ENCODE data around the gene EPHB1. TPM values are rescaled to one million over a fixed set of nuclear protein-coding genes. Genes with fewer than 3 reads are reported as not detected.
"Not testable (repeated sequence)": the region's sequence is repeated elsewhere in the genome, so short reads cannot be mapped to it uniquely, and the experiment has no call there.

The EPHB1 gene
- total RNA-seq, 1 experiment from 2014 or later = 2.8 TPM

DNA sequence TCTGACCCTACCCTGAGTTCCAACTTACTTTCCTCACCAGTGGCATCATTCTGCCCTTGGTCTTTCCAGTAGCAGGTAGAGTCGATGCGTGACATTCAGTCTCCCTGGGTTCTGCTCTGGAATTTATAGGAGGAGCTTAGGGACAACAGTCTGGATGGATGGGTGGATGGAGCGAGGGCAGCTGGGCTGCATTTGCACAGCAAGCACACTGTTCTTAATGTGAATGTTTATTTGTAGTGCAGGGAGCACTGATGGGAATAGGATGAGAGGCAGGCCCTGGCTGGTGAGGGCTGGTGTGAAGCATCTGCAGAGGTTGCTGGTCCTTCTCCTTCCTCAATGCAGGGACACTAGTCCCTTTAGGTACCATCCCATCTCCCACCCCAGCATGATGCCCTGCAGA is 176.2 kb downstream of the EPHB1 start:
- no peak overlapping the region for H3K56ac ChIP-seq (ENCODE audit: insufficient read length, low read depth, low read length)
- Mint-ChIP-seq H3K27me3 (ENCODE audit: low read depth) (peaks cover 2% of the 10 kb centered on the region; the same call in 1 of the 2 replicates), H3K36me3 (ENCODE audit: insufficient read depth in 1 of 3, low read depth in 3 of 3) (peaks cover 0 to 3% (median 0%) of the 10 kb centered on the region in 3 experiments; a peak in 1 of 7 replicates), H3K27ac (no peak overlapping the region), H3K9me3 (peaks cover 0 to 2% of the 10 kb centered on the region in 2 experiments; a peak in 1 of 5 replicates), H3K4me1 (peaks cover 8 to 16% of the 10 kb centered on the region in 2 experiments), H3K4me3 (no peak overlapping the region)
- H4K5ac ChIP-seq (ENCODE audit: insufficient read length, low read depth, low read length) = no peak overlapping the region
- no peak overlapping the region for H3K18ac ChIP-seq (ENCODE audit: insufficient read length, low read depth, low read length)
- no peak overlapping the region for H3K27ac ChIP-seq (ENCODE audit: insufficient read length, low read depth, low read length)
- no peak overlapping the region for H4K91ac ChIP-seq (ENCODE audit: insufficient read length, low read depth, low read length)
- H2AK5ac ChIP-seq (ENCODE audit: insufficient read length, low read length) = no peak overlapping the region
- no peak overlapping the region for H2BK120ac ChIP-seq (ENCODE audit: low read depth, low read length, poor library complexity, severe bottlenecking)
- no peak overlapping the region for H2BK5ac ChIP-seq (ENCODE audit: insufficient read length, low read length)
- no peak for DNase-seq
- H3K9ac ChIP-seq (ENCODE audit: extremely low read depth, insufficient read length, low read length) = no peak overlapping the region
- H3K79me2 ChIP-seq (ENCODE audit: insufficient read depth, low read length) = no peaks in the 10 kb centered on the region
- H3K4me1 ChIP-seq (ENCODE audit: insufficient read depth, low read length) = no peaks in the 10 kb centered on the region
- H2BK12ac ChIP-seq (ENCODE audit: insufficient read length, low read depth, low read length) = no peak overlapping the region
- H2BK15ac ChIP-seq (ENCODE audit: low read depth, low read length) = no peak overlapping the region
- no peak overlapping the region for H3K14ac ChIP-seq (ENCODE audit: insufficient read depth, low read length)
- H4K20me1 ChIP-seq (ENCODE audit: control insufficient read depth, insufficient read depth, insufficient read length) = no peaks in the 10 kb centered on the region
- H4K8ac ChIP-seq (replicated peaks; ENCODE audit: insufficient read length, low read depth, low read length) = no peak overlapping the region
- no peaks in the 10 kb centered on the region for H3K79me1 ChIP-seq (ENCODE audit: insufficient read depth, low read depth, low read length, poor library complexity, severe bottlenecking)
- no peaks in the 10 kb centered on the region for H3K23me2 ChIP-seq (ENCODE audit: insufficient read length, low read depth, low read length, poor library complexity, severe bottlenecking)
- no peaks in the 10 kb centered on the region for H3K27me3 ChIP-seq (ENCODE audit: insufficient read depth, low read length)
- H2AFZ ChIP-seq (ENCODE audit: low read length) = no peak overlapping the region
- no peak overlapping the region for H3K4me2 ChIP-seq (ENCODE audit: insufficient read depth, insufficient read length, low read length)
- no peak overlapping the region for H2BK20ac ChIP-seq (ENCODE audit: low read depth, low read length, poor library complexity, severe bottlenecking)
- no peaks in the 10 kb centered on the region for H3K9me3 ChIP-seq (ENCODE audit: control insufficient read depth, low read depth, low read length)
- TF ChIP-seq, protein P1, sequence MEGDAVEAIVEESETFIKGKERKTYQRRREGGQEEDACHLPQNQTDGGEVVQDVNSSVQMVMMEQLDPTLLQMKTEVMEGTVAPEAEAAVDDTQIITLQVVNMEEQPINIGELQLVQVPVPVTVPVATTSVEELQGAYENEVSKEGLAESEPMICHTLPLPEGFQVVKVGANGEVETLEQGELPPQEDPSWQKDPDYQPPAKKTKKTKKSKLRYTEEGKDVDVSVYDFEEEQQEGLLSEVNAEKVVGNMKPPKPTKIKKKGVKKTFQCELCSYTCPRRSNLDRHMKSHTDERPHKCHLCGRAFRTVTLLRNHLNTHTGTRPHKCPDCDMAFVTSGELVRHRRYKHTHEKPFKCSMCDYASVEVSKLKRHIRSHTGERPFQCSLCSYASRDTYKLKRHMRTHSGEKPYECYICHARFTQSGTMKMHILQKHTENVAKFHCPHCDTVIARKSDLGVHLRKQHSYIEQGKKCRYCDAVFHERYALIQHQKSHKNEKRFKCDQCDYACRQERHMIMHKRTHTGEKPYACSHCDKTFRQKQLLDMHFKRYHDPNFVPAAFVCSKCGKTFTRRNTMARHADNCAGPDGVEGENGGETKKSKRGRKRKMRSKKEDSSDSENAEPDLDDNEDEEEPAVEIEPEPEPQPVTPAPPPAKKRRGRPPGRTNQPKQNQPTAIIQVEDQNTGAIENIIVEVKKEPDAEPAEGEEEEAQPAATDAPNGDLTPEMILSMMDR (conservative IDR thresholded peaks at IDR 0.05) = no peak
- H3K23ac ChIP-seq (ENCODE audit: insufficient read length, low read depth, low read length) = no peak overlapping the region
- no peak overlapping the region for H3T11ph ChIP-seq (ENCODE audit: low read length)
- no CpG with 5 or more reads among the region's 3 CpGs for WGBS (ENCODE audit: extremely low coverage, insufficient read length, low lambda C conversion rate)
- no peak overlapping the region for H3K4ac ChIP-seq (ENCODE audit: low read depth, low read length)

DNA sequence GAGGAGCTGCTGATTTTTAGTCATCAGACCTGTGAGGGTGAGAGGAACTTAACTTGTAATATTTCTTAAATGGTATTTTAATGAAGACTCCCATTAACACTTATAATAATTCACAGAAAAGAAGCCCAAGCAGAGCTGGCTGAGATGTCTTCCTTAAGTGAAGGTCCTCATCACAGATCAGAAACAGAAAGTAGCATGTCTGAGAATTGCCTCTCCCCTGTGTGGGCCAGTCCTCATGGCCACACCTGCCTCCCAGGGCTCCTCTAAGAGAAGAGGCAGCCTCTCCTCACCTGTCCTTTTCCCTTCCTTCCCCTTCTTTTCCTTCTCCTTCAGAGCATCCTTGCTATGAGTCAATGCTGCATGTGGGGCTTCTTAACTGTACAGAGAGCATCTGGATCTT is 176.8 kb downstream of the EPHB1 start:
- not testable (repeated sequence) for H4K5ac ChIP-seq (ENCODE audit: insufficient read length, low read depth, low read length); H3K9ac ChIP-seq (ENCODE audit: extremely low read depth, insufficient read length, low read length); H3K4me3 Mint-ChIP-seq; H2BK20ac ChIP-seq (ENCODE audit: low read depth, low read length, poor library complexity, severe bottlenecking); H2AK5ac ChIP-seq (ENCODE audit: insufficient read length, low read length); H3K27me3 Mint-ChIP-seq (ENCODE audit: low read depth); H4K91ac ChIP-seq (ENCODE audit: insufficient read length, low read depth, low read length); H2BK5ac ChIP-seq (ENCODE audit: insufficient read length, low read length); H3K18ac ChIP-seq (ENCODE audit: insufficient read length, low read depth, low read length); H3T11ph ChIP-seq (ENCODE audit: low read length); H4K20me1 ChIP-seq (ENCODE audit: control insufficient read depth, insufficient read depth, insufficient read length); H3K9me3 Mint-ChIP-seq; H2AFZ ChIP-seq (ENCODE audit: low read length); H3K79me2 ChIP-seq (ENCODE audit: insufficient read depth, low read length); H3K14ac ChIP-seq (ENCODE audit: insufficient read depth, low read length); H3K4ac ChIP-seq (ENCODE audit: low read depth, low read length); H3K4me1 ChIP-seq (ENCODE audit: insufficient read depth, low read length); H3K23me2 ChIP-seq (ENCODE audit: insufficient read length, low read depth, low read length, poor library complexity, severe bottlenecking); H3K9me3 ChIP-seq (ENCODE audit: control insufficient read depth, low read depth, low read length); H3K4me2 ChIP-seq (ENCODE audit: insufficient read depth, insufficient read length, low read length); H3K36me3 Mint-ChIP-seq (ENCODE audit: insufficient read depth in 1 of 3, low read depth in 3 of 3); H4K8ac ChIP-seq (replicated peaks; ENCODE audit: insufficient read length, low read depth, low read length); H3K27ac Mint-ChIP-seq; H3K27ac ChIP-seq (ENCODE audit: insufficient read length, low read depth, low read length); H3K23ac ChIP-seq (ENCODE audit: insufficient read length, low read depth, low read length); H2BK15ac ChIP-seq (ENCODE audit: low read depth, low read length); DNase-seq; H2BK120ac ChIP-seq (ENCODE audit: low read depth, low read length, poor library complexity, severe bottlenecking); H3K56ac ChIP-seq (ENCODE audit: insufficient read length, low read depth, low read length); H3K27me3 ChIP-seq (ENCODE audit: insufficient read depth, low read length); H2BK12ac ChIP-seq (ENCODE audit: insufficient read length, low read depth, low read length); H3K79me1 ChIP-seq (ENCODE audit: insufficient read depth, low read depth, low read length, poor library complexity, severe bottlenecking)
- H3K4me1 Mint-ChIP-seq = peaks cover 7 to 14% of the 10 kb centered on the region in 2 experiments

All from H9 (cell line).